SK-N-SH (cell line): ENCODE data around the gene CUX1. TPM values are rescaled to one million over a fixed set of nuclear protein-coding genes. Genes with fewer than 3 reads are reported as not detected.
A peak's percentile ranks its signal among the peaks of the same experiment; 100 is the strongest.

Experiments
- CTCF ChIA-PET: fragments of 300-600, 350-600 bp; formaldehyde crosslinking; extraction: SDS; loops from one replicate; lab custom pipeline; 2021; lab: Yijun Ruan, JAX
- POLR2A ChIA-PET: fragments of 350-600 bp; sonication (Branson Sonifier 250); formaldehyde crosslinking; extraction: SDS; loops from one replicate; lab custom pipeline; 2020; ENCODE audit warnings: antibody characterized with exemption, inconsistent platforms; lab: Yijun Ruan, JAX
- DNase-seq: peaks from one replicate; pipeline ENCODE4 v3.0.0; 2012
- H2AFZ ChIP-seq: fragments of 200-600 bp; sonication (generic); 2 replicates; pipeline ENCODE4 v1.8.1; 2016; ENCODE audit warnings: antibody characterized with exemption, mild to moderate bottlenecking, low read depth
- H3F3A ChIP-seq: fragments of 200-600 bp; sonication (generic); replicated peaks from 2 replicates; pipeline ENCODE3; 2016; ENCODE audit warnings: antibody characterized with exemption, mild to moderate bottlenecking; ENCODE audit not compliant: insufficient read depth
- H3K27ac ChIP-seq, 2 experiments: fragments of 200-500 bp in 1 of 2; fragments of 200-600 bp in 1 of 2; sonication (Bioruptor generic) in 1 of 2; sonication (generic), shearing (Covaris generic) in 1 of 2; 2 replicates each; pipeline versions ENCODE4 v1.5.1 to v1.6.1; 2014 to 2016; ENCODE audit warnings: low read depth in 2 of 2, inconsistent platforms in 1 of 2, low read length in 1 of 2, mild to moderate bottlenecking in 1 of 2, mixed read lengths in 1 of 2
- H3K27me3 ChIP-seq: fragments of 200-600 bp; sonication (generic), shearing (Covaris generic); 2 replicates; pipeline ENCODE4 v1.6.1; 2016; ENCODE audit warnings: mixed run types; ENCODE audit not compliant: insufficient read depth
- H3K36me3 ChIP-seq, 2 experiments: fragments of 200-500 bp in 1 of 2; fragments of 200-600 bp in 1 of 2; sonication (Bioruptor generic) in 1 of 2; sonication (generic) in 1 of 2; replicated peaks in 1 of 2; 2 replicates each; pipeline versions ENCODE3 to v1.5.1; 2014 to 2016; ENCODE audit warnings: low read length in 1 of 2, mild to moderate bottlenecking in 1 of 2; ENCODE audit not compliant: insufficient read depth in 2 of 2, control insufficient read depth in 1 of 2
- H3K4me1 ChIP-seq, 2 experiments: fragments of 200-500 bp in 1 of 2; fragments of 200-600 bp in 1 of 2; sonication (Bioruptor generic) in 1 of 2; sonication (generic), shearing (Covaris generic) in 1 of 2; 2 replicates each; pipeline versions ENCODE4 v1.5.1 to v1.6.1; 2014 to 2016; ENCODE audit warnings: low read depth in 1 of 2, low read length in 1 of 2, mixed run types in 1 of 2; ENCODE audit not compliant: insufficient read depth in 2 of 2, control insufficient read depth in 1 of 2
- H3K4me2 ChIP-seq: fragments of 200-600 bp; sonication (generic), shearing (Covaris generic); 2 replicates; pipeline ENCODE4 v1.6.1; 2017; ENCODE audit warnings: mixed run types
- H3K4me3 ChIP-seq, 2 experiments: fragments of 200-500 bp in 1 of 2; fragments of 200-600 bp in 1 of 2; sonication (Bioruptor generic) in 1 of 2; sonication (generic), shearing (Covaris generic) in 1 of 2; 2 replicates each; pipeline versions ENCODE4 v1.5.1 to v1.8.1; 2014 to 2016; ENCODE audit warnings: low read depth in 2 of 2, inconsistent platforms in 1 of 2, low read length in 1 of 2, mild to moderate bottlenecking in 1 of 2, mixed read lengths in 1 of 2, moderate library complexity in 1 of 2
- H3K79me2 ChIP-seq: fragments of 200-600 bp; sonication (generic); 2 replicates; pipeline ENCODE4 v1.8.1; 2017; ENCODE audit warnings: mild to moderate bottlenecking; ENCODE audit not compliant: insufficient read depth
- H3K9ac ChIP-seq: fragments of 200-600 bp; sonication (generic); 2 replicates; pipeline ENCODE4 v1.6.1; 2017; ENCODE audit warnings: mixed run types
- H3K9me2 ChIP-seq: fragments of 200-600 bp; sonication (generic); 2 replicates; pipeline ENCODE4 v1.6.1; 2017; ENCODE audit warnings: mixed run types
- H3K9me3 ChIP-seq: fragments of 200-600 bp; sonication (generic); 2 replicates; pipeline ENCODE4 v1.6.1; 2017; ENCODE audit warnings: mixed run types, mild to moderate bottlenecking, moderate library complexity
- H4K20me1 ChIP-seq: fragments of 200-600 bp; sonication (generic); 2 replicates; pipeline ENCODE4 v1.6.1; 2017; ENCODE audit warnings: mild to moderate bottlenecking, mixed run types; ENCODE audit not compliant: insufficient read depth
- CHD2 ChIP-seq: fragments of 150-350 bp; IDR thresholded peaks from 2 replicates; pipeline ENCODE4 v1.6.1; 2018; ENCODE audit warnings: low read length; ENCODE audit not compliant: partially characterized antibody
- EP300 ChIP-seq, 2 experiments: IDR thresholded peaks; 2 replicates each; pipeline versions ENCODE4 v1.4.0 to v1.6.1; 2012; ENCODE audit warnings: borderline replicate concordance in 1 of 2, low read depth in 1 of 2, low read length in 1 of 2
- EZH2phosphoT487 ChIP-seq: fragments of 200-600 bp; sonication (generic); IDR thresholded peaks from 2 replicates; pipeline ENCODE4 v1.6.1; 2017; ENCODE audit warnings: low read depth, mixed run types, mild to moderate bottlenecking, antibody characterized with exemption, moderate library complexity, borderline replicate concordance
- GATA2 ChIP-seq: sonication (generic); formaldehyde crosslinking; IDR thresholded peaks from 2 replicates; pipeline ENCODE4 v1.5.0; 2020; ENCODE audit warnings: mild to moderate bottlenecking, missing genetic modification reagents
- MEF2A ChIP-seq: IDR thresholded peaks from 2 replicates; pipeline ENCODE4 v1.4.0; 2012; ENCODE audit warnings: low read depth, borderline replicate concordance
- MXI1 ChIP-seq: IDR thresholded peaks from 2 replicates; pipeline ENCODE4 v1.6.1; 2012; ENCODE audit warnings: mild to moderate bottlenecking, low read depth, low read length, improper control_type of control experiment
- RAD21 ChIP-seq: IDR thresholded peaks from 2 replicates; pipeline ENCODE4 v1.6.1; 2012; ENCODE audit warnings: mild to moderate bottlenecking, low read length
- RCOR1 ChIP-seq: fragments of 150-350 bp; IDR thresholded peaks from 2 replicates; pipeline ENCODE4 v1.6.1; 2017; ENCODE audit warnings: antibody characterized with exemption, low read length
- SIN3A ChIP-seq: IDR thresholded peaks from 2 replicates; pipeline ENCODE4 v1.6.1; 2012; ENCODE audit warnings: low read depth, mild to moderate bottlenecking, low read length, moderate library complexity, borderline replicate concordance
- SMC3 ChIP-seq: IDR thresholded peaks from 2 replicates; pipeline ENCODE4 v1.6.1; 2012; ENCODE audit warnings: low read depth, low read length, improper control_type of control experiment
- TCF12 ChIP-seq: IDR thresholded peaks from 2 replicates; pipeline ENCODE4 v1.4.0; 2012
- TEAD4 ChIP-seq: IDR thresholded peaks from 2 replicates; pipeline ENCODE4 v1.4.0; 2012; ENCODE audit warnings: mild to moderate bottlenecking, borderline replicate concordance; ENCODE audit not compliant: insufficient read depth
- USF2 ChIP-seq: fragments of 150-350 bp; IDR thresholded peaks from 2 replicates; pipeline ENCODE4 v1.6.1; 2017; ENCODE audit warnings: antibody characterized with exemption, low read length, low read depth, borderline replicate concordance
- ZBTB33 ChIP-seq: IDR thresholded peaks from 2 replicates; pipeline ENCODE4 v1.4.0; 2012; ENCODE audit warnings: low read depth, borderline replicate concordance
- WGBS: methylation state at CpG from one replicate; pipeline ENCODE4 v1.1.6; 2017; ENCODE audit warnings: low lambda C conversion rate; 5-methylcytosine and 5-hydroxymethylcytosine counted together
- polyA plus RNA-seq, 3 experiments: library from polyadenylated mRNA; depleted of rRNA; stranded (reverse); fragments of >200 nt; gene quantifications; 2 replicates each; pipeline ENCODE4 v1.2.3, GENCODE V29; 2012

CUX1 gene
- polyA plus RNA-seq, 1 of the 3 experiments (the other 2 are of a cell fraction) = 68.6 TPM

- H3K9me2 ChIP-seq = no peaks in the 10 kb centered on the region
- no peak overlapping the region for H3K9ac ChIP-seq
- H3F3A ChIP-seq = no peaks in the 10 kb centered on the region
- no peak overlapping the region for H3K4me2 ChIP-seq
- peak; percentile 67 for DNase-seq
- H3K4me1 ChIP-seq = peaks cover 0 to 31% of the 10 kb centered on the region in 2 experiments; a peak in 1 of 4 replicates
- H3K4me3 ChIP-seq = no peak overlapping the region
- H3K79me2 ChIP-seq = peaks cover 58% of the 10 kb centered on the region; the same call in 1 of the 2 replicates
- no peaks in the 10 kb centered on the region for H3K36me3 ChIP-seq
- H2AFZ ChIP-seq = no peak overlapping the region
- no peaks in the 10 kb centered on the region for H3K9me3 ChIP-seq
- ChIA-PET CTCF (interaction anchor here (0.7 to 1.0 kb wide), 4 partner anchors 11 to 824 kb away, joined by 3 read pairs; no protein-coding TSS in a partner anchor), POLR2A (no interaction called here)
- WGBS = 88% methylated on average over 6 of the region's 6 CpGs
- no peaks in the 10 kb centered on the region for H3K27me3 ChIP-seq
- no peak overlapping the region; a peak in 1 of 4 replicates for H3K27ac ChIP-seq
- peaks cover 12% of the 10 kb centered on the region; the same call in 1 of the 2 replicates for H4K20me1 ChIP-seq
- TF ChIP-seq ZBTB33 (no peak), TCF12 (no peak), USF2 (no peak), MEF2A (no peak), SIN3A (no peak), RAD21 (0 out of 2 replicates have a peak, but pooled peaks have one; percentile 26), GATA2 (peak; percentile 88), SMC3 (no peak), EP300 (IDR thresholded peaks at IDR 0.05; ENCODE audit: borderline replicate concordance in 1 of 2, low read depth in 1 of 2, low read length in 1 of 2) (peak in 1 of 2 experiments; percentile 82; a peak in 2 of 4 replicates), EZH2phosphoT487 (no peak), RCOR1 (peak; percentile 69; the same call in 1 of the 2 replicates), TEAD4 (no peak), MXI1 (peak; percentile 61; the same call in 1 of the 2 replicates), CHD2 (peak; percentile 62)
- TF ChIP-seq, all 33 proteins: peak for 6
Observed at GRCh38 chr7:101968720-101969466, 151.5 kb downstream of the CUX1 start.
